Measurements from ENCODE around the gene CHST8. TPM values are rescaled to one million over a fixed set of nuclear protein-coding genes. Genes with fewer than 3 reads are reported as not detected.

CHST8 gene
- total and polyA plus RNA-seq, 2 experiments from 2014 or later, result 9.3 to 38.2 TPM

GRCh38 chr19:33746159-33746558, 124.4 kb downstream of the CHST8 start:
- Histone ChIP-seq H4K20me1 (replicated peaks; ENCODE audit: insufficient read depth) (peaks cover 3% of the 10 kb centered on the region; the same call in 1 of the 2 replicates), H3K4me3 (no peak overlapping the region), H3K79me2 (replicated peaks; ENCODE audit: insufficient read depth) (no peaks in the 10 kb centered on the region), H3K4me1 (ENCODE audit: insufficient read depth) (no peaks in the 10 kb centered on the region), H3K9me2 (ENCODE audit: insufficient read depth) (no peaks in the 10 kb centered on the region), H3F3A (replicated peaks; ENCODE audit: low read depth) (no peaks in the 10 kb centered on the region), H3K36me3 (ENCODE audit: insufficient read depth) (no peaks in the 10 kb centered on the region), H3K27me3 (ENCODE audit: insufficient read depth) (no peaks in the 10 kb centered on the region), H2AFZ (no peak overlapping the region), H3K27ac (ENCODE audit: low read depth) (no peak overlapping the region), H3K4me2 (no peak overlapping the region)
- H3K4me3 Mint-ChIP-seq, result no peak overlapping the region
- H3K27ac Mint-ChIP-seq, result no peak overlapping the region
- no peaks in the 10 kb centered on the region; the same call in 2 of the 3 replicates for H3K36me3 Mint-ChIP-seq (ENCODE audit: low read depth)
- TF ChIP-seq CTCF (conservative IDR thresholded peaks at IDR 0.05; ENCODE audit: low read depth in 2 of 2), result no peak
- TF ChIP-seq ZNF114 (CRISPR knock-in tag; IDR thresholded peaks at IDR 0.05), result no peak
- TF ChIP-seq JUNB (IDR thresholded peaks at IDR 0.05; ENCODE audit: unreplicated experiment), result no peak
- TF ChIP-seq ZNF462 (CRISPR knock-in tag; IDR thresholded peaks at IDR 0.05), result no peak
- TF ChIP-seq REST (IDR thresholded peaks at IDR 0.05; ENCODE audit: unreplicated experiment), result no peak
- TF ChIP-seq STAT1 (IDR thresholded peaks at IDR 0.05; ENCODE audit: unreplicated experiment), result no peak
- TF ChIP-seq ETS1 (IDR thresholded peaks at IDR 0.05), result no peak
- no peak for TF ChIP-seq NANOG (IDR thresholded peaks at IDR 0.05; ENCODE audit: borderline replicate concordance)
- TF ChIP-seq CREB1 (CRISPR knock-in tag; IDR thresholded peaks at IDR 0.05; ENCODE audit: low read depth), result no peak
- no peak for TF ChIP-seq POLR2AphosphoS5 (IDR thresholded peaks at IDR 0.05; ENCODE audit: low read depth)
- no peak for TF ChIP-seq ZNF331 (CRISPR knock-in tag; IDR thresholded peaks at IDR 0.05; ENCODE audit: low read depth)
- no peaks in the 10 kb centered on the region for H3K4me1 Mint-ChIP-seq
- H3K9me3 Mint-ChIP-seq, result no peaks in the 10 kb centered on the region
- DNase-seq (ENCODE audit: low spot score) (no peak), ATAC-seq (no peak)
- no peaks in the 10 kb centered on the region for H3K27me3 Mint-ChIP-seq (ENCODE audit: insufficient read depth, low read depth, poor library complexity)

All from GM23338 (cell line).